GF-D8 (cell line): ENCODE results near the gene KRTAP4-7.
"Not testable (repeated sequence)": the region's sequence is repeated elsewhere in the genome, so short reads cannot be mapped to it uniquely, and the experiment has no call there.

Experiments
- DNase-seq: peaks from one replicate; lab custom pipeline; 2025; lab: John Stamatoyannopoulos, UW

The KRTAP4-7 gene

DNA sequence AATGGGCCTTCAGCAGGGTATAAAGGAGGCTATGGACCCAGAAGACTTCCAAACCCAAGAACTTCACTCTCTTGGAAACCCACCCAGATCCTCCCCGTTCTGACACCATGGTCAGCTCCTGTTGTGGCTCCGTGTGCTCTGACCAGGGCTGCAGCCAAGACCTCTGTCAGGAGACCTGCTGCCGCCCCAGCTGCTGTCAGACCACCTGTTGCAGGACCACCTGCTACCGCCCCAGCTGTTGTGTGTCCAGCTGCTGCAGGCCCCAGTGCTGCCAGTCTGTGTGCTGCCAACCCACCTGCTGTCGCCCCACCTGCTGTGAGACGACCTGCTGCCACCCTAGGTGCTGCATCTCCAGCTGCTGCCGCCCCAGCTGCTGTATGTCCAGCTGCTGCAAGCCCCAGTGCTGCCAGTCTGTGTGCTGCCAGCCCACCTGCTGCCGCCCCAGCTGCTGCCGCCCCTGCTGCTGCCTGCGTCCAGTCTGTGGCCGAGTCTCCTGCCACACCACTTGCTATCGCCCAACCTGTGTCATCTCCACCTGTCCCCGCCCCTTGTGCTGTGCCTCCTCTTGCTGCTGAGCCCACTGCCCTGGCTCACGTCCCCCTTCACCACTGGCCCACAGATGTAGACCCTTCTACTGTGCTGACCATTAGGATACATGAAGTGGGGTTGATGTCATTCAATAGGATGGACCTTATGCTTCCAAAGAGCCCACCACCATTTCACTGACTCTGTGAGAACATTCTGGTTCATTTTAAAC is at the start of gene KRTAP4-7:
Gene KRTAP4-7, plus strand, starts transcription at position 51 of the 757 bp plus-strand sequence. Its CDS starts 57 bp downstream, at position 108.
- DNase-seq: not testable (repeated sequence)

- not testable (repeated sequence) for DNase-seq
Measured at GRCh38 chr17:41034346-41034935, 49.5 kb upstream of the KRTAP4-7 start, which contains the start of gene KRTAP1-3. TSS of gene KRTAP1-3 (minus strand) at chr17:41034874. CDS start at chr17:41034821, 53 bp downstream.

GRCh38 chr17:41037853-41038350 is 46.0 kb upstream of the KRTAP4-7 start:
- DNase-seq: no peak

GRCh38 chr17:41040783-41041571 is 43.0 kb upstream of the KRTAP4-7 start, which contains the start of gene KRTAP1-1:
TSS of gene KRTAP1-1 (minus strand) at chr17:41041450. CDS start at chr17:41041397, 53 bp downstream.
- DNase-seq: not testable (repeated sequence)

DNA sequence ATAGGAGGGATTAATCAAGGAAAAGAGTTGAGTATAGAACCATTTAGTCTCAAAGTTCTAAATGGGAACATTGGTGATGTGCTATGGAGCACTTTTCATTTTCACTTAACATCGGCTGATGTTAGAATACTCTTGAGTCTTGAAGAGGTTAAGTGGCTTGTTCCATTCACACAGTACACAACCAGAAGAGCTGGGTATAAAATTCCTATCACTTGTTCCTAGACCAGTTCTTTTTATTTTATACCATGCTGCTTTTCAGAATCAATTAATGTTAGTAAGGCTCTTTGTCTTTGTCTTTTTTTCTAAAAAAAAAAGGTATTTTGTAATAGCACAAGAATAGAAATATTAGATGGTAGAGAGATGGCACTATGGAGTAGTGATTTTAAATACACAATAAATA is 41.0 kb upstream of the KRTAP4-7 start:
- DNase-seq: no peak

DNA sequence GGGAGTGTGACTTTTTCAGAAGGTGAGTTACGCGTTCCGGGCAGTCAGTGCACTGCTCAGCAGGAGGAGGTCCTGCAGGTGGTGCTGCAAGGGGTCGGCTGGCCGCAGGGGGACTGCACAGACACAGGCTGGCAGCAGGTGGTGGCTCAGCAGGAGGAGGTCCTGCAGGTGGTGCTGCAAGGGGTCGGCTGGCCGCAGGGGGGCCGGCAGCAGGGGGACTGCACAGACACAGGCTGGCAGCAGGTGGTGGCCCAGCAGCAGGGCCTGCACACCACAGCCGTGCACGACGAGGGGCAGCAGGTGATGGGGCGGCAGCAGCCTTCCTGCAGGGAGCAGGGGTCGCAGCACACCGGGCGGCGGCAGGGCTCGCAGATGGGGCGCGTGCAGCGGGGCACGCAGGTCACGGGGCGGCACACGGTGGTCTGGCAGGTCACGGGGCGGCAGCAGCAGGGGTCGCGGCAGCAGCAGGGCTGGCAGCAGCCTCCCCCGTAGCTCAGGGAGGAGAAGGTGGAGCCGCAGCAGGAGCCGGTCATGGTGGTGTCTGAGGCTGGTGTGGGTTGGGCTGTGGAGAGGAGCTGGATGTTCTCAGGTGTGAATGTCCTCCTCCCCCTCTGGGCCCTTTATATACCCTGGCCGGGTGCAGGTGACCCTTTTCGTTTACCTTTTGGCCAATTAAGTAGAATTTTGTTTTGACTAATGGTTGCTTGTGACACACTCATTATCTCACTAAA is 37.0 kb upstream of the KRTAP4-7 start, which contains the start of gene KRTAP2-1:
Gene KRTAP2-1, minus strand, starts transcription at position 582 of the 731 bp plus-strand sequence. Its CDS starts 49 bp downstream, at position 533.
- not testable (repeated sequence) for DNase-seq

DNA sequence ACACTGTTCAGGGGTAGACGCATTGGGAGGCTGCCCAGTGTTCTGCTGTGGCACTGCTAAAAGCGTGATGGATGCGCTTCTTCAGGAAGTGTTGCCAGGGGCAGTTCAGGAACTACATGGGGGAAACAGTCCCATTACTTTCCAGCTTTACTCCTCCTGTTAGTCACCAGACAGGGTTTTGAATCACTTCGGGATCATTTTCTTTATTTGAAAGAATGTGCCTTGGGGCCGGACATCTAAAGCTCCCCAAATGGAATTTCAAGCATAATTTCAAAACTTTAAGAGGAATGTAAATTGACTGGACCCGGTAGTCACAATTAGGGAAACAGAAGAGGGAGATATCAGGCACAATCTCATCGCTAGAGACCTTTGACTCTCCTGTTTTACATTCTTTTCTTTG is 35.5 kb upstream of the KRTAP4-7 start:
- no peak for DNase-seq

DNA sequence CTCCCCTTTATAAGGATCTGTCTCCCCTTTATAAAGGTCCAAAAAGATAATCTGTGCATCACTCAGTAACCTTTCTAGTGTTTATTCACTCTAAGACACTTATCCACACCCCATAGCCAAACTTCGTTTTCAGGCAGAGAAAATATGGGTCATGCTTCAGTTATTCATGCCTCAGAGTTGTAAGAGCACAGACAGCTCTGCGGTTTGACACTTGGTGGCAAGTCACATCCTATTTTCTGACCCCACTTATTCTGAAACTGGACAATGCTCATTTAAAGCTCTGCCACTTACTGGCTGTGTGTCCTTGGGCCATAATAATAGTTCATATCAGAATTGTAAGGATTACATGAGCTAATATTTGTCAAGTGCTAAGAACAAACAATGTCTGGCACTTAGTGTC is 34.8 kb upstream of the KRTAP4-7 start:
- DNase-seq: no peak

DNA sequence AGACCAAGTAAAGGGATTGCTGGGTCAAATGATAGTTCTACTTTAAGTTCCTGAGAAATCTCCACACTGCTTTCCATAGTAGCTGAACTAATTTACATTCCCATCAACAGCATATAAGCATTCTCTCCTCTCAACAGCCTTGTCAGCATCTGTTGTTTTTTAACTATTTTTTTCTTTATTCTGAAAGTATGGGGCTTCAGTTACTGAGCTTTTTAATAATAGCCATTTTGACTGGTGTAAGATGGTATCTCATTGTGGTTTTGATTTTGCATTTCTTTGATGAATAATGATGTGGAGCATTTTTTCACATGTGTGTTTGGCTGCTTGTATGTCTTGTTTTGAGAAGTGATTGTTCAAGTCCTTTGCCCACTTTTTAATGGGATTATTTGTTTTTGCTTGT is 31.4 kb upstream of the KRTAP4-7 start:
- no peak for DNase-seq

DNA sequence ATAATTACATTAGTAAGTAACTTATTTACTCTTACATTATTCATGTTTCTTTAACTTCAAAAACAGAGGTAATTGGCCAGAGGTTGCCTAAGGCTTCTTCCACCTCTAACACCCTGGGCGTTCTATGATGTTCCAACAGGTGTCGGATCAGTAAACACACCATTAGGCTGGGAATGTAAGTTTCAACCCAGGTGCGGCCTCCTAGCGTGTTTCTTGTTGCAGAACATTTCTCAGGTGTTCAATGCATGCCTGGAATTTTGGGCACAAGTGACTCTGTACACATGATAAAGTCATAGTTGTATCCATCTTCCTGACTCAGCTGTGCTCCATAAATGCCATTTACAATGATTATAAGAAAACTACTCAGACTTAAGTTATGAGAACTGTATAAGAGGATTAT is 29.9 kb upstream of the KRTAP4-7 start:
- no peak for DNase-seq

DNA sequence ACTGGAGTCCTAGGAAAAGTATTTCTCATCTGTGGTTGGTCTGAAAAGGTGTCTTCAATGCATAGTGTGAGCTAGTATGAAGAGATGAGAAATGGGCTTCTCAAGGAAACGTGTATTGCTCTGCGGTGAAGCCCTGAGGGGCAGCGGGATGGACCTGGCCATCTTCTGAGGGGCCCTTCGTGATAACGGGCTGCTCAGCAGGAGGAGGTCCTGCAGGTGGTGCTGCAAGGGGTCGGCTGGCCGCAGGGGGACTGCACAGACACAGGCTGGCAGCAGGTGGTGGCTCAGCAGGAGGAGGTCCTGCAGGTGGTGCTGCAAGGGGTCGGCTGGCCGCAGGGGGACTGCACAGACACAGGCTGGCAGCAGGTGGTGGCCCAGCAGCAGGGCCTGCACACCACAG is 29.4 kb upstream of the KRTAP4-7 start:
- not testable (repeated sequence) for DNase-seq

DNA sequence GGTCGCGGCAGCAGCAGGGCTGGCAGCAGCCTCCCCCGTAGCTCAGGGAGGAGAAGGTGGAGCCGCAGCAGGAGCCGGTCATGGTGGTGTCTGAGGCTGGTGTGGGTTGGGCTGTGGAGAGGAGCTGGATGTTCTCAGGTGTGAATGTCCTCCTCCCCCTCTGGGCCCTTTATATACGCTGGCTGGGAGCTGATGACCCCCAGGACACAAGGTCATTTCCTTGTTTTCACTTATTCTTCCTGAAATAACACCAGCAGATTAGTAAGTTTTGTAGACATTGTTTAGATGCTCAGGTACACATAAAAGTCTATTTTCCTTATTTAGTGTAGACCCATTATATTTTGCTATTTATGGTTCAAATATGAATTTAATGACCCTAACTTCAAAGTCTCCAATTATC is 28.8 kb upstream of the KRTAP4-7 start, which contains the start of gene KRTAP2-2:
Gene KRTAP2-2, minus strand, starts transcription at position 101 of the 400 bp plus-strand sequence. Its CDS starts 19 bp downstream, at position 82.
- not testable (repeated sequence) for DNase-seq

GRCh38 chr17:41057547-41057946 is 26.4 kb upstream of the KRTAP4-7 start:
- no peak for DNase-seq

- no peak for DNase-seq
Measured at GRCh38 chr17:41058741-41059140, 25.2 kb upstream of the KRTAP4-7 start.

- DNase-seq: not testable (repeated sequence)
Measured at GRCh38 chr17:41059276-41060051, 24.5 kb upstream of the KRTAP4-7 start.

GRCh38 chr17:41060052-41060604 is 23.8 kb upstream of the KRTAP4-7 start, which contains the start of gene KRTAP2-3:
TSS of gene KRTAP2-3 (minus strand) at chr17:41060114. CDS start at chr17:41060050, 64 bp downstream.
- DNase-seq: no peak

- no peak for DNase-seq
Measured at GRCh38 chr17:41061964-41062363, 22.0 kb upstream of the KRTAP4-7 start.

DNA sequence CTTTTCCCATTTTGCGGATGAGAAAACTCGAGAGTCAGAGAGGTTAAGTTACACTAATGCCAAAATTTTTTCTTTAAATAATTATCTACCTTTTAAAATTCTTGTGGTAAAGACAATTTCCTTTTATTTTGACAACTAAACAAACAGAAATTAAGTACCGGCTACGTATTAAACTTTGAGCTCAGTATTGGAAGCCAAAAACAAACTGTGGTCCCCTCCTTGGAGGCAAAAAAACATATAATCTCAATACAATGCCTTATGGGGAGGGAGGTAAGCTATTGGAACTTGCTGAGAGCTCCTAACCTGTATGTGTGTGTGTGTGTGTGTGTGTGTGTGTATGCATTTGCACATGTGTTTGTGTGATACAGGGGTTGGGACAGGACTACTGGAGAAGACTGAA is 20.5 kb upstream of the KRTAP4-7 start:
- no peak for DNase-seq

DNA sequence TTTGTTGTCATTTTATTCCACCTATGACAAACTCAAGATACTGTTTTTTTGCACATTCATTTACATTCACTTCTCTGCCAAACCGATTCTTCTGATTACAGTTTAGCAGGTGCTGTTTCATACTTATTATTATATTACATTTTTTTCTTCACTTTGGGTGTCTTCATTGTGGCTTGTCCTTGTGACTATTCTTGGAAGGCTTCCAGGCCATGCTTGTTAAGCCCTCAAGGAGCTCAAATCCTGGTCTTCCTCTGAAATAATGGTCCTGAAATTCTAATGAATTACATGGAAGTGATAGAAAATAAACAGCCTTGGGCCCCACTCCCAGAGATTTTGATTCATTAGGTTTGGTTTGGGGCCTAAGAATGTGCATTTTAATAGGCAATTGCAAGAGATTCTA is 19.6 kb upstream of the KRTAP4-7 start:
- no peak for DNase-seq
